DMS153 treated with DMSO at 0.1 percent for 48 hours (cell line): ENCODE measurements around the gene VAPB.

ENCODE experiments used
- DNase-seq: peaks from one replicate; lab custom pipeline; 2025; ENCODE audit not compliant: unreplicated experiment; lab: John Stamatoyannopoulos, UW

VAPB gene

DNA sequence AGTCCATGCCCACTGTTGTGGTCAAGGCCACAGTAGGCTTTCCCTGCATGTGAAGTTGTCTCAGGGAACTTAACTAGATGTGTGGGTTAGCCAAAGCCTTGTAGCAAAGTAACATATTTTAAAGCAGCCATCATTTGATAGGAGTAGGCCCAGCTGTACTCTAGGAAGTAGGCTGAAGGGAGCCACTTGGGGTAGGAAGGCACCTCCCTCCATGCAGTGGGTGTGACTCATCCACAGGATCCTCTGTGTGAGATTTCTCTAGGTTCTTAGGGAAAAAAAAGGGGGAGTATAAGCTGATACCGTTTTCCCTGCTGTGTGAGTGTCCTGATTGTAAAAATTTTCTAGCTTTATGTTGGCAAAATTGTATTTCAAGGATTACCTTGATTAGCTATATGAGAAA is 44.7 kb downstream of the VAPB start:
- no peak for DNase-seq

DNA sequence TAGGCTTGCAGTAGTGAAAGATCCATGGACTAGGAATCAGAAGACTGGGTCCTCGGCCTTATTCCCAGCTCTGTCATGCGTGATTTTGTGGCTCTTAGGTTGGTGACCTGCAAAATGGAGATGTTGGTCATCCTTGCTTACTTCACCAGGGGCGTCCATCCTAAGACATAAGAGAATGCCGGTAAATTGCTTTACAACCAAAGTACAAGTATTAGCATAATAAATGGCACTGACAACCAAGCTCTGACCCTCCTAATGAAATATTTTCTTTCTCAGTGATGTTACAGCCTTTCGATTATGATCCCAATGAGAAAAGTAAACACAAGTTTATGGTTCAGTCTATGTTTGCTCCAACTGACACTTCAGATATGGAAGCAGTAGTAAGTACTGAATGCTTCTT is 45.3 kb downstream of the VAPB start:
- DNase-seq: no peak

DNA sequence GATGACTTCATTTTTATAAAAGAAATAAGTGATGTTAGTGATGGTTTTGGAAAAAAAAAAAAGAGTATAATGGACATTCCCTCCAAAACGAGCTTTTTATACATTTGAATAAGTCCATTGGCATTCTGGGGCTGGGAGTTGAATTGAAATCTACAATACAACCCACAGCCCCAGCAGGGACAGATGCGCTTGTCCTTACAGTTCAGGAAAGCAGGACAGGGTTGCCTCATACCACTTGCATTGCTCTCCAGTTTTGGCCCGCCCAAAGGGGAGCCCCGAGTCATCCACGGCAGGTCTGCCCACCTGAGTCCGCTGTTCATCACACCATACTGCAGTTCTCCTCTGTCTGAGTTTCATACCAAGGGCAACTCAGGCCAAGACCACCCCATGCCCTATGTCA is 46.2 kb downstream of the VAPB start:
- no peak for DNase-seq

DNA sequence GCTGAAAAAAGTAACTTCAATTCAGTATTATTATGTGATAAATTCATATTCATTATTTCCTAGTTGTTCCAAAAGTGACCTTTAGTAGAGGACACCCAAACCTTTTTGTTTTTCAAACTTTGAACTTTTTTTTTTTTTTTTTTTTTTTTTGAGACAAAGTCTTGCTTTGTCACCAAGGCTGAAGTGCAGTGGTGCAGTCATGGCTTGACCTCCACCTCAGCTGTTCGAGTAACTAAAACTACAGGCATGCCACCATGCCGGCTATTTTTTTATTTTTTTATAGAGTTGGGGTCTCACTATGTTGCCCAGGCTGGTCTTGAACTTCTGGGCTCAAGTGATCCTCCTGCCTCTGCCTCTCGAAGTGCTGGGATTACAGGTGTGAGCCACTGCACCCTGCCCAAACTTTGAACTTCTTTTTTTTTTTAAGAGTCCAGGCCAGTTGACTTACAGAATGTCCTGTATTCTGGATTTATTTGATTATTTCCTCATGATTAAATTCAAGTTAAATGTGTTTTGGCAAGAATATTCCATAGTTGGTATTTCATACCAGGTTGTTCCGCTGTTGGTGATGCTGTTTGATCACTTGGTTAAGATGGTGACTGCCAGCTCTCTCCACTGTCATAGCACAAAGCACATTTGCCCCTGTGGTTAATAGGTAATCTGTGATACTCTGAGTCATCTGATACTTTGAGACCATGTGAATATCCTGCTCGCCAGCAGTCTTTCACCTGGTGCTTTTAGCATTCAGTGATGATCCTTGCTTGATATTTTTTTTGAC is 48.0 kb downstream of the VAPB start:
- DNase-seq: no peak

DNA sequence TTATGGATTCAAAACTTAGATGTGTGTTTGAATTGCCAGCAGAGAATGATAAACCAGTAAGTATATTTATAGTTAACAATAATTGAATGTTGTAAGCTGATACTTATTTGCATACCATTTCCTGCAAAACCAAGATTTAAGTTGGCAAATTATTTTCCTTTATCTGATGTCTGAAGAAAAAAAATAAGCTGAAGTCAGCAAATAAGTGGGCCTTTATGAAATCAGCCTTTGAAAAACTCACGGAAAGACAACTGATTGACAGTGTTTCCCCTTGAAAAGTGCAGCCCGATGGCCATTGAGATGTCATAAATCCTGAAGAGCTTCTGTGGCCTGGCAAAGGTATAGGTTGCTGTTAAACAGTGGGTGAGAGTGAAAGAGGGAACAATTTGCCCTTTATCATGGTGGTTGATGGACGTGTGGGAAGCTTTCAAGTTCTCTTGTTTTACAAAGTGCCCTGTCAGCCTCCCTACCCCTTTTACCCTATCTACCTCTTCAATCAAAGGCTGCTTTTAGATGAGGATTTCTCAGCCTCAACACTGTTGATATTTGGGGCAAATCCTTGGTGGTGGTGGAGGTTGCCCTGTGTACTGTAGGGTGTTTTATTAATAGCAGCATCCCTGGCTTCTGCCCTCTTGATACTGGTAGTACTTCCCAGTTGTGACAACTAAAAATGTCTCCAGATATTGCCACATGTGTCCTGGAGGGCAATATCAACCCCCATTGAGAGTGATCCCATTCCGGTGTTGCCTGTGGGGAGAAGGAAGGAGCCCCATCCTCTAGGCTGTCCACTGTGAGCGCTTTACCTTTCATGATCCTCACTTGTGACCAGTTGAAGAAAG is 50.2 kb downstream of the VAPB start:
- no peak for DNase-seq

DNA sequence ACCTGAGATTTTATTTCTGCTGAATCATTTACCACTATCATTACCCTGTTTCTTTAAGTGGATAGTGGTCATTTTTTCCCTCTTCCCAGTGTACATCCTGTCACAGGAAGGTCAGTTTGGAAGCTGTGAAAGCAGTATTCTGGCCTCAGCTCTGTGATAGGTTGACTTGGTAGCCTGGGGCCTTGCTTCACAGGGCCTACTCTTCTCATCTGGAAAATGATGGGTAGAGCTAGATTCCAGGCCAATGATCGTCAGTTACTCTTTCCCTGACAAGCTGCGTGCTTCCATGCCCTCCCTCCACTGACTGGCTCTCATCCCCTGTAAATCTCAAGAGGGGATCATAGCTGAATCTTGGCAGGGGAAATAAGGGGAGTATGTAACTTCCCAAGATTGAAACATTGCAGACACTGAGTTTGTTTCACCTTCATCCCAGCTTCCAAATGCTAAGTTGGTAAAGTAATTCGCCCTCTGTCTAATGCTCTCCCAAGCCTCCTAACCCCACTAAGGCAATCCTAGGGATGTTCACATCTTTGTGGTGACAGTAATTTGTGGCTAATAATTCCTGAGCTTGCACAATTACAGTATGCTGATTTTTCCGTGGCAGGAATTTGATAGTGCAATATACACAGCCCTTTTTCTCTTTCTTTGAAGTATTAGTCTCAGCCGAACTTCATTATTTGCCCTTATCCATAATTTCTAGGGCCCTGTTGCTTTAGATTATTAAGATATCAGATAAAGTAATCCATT is 51.2 kb downstream of the VAPB start:
- DNase-seq: no peak

DNA sequence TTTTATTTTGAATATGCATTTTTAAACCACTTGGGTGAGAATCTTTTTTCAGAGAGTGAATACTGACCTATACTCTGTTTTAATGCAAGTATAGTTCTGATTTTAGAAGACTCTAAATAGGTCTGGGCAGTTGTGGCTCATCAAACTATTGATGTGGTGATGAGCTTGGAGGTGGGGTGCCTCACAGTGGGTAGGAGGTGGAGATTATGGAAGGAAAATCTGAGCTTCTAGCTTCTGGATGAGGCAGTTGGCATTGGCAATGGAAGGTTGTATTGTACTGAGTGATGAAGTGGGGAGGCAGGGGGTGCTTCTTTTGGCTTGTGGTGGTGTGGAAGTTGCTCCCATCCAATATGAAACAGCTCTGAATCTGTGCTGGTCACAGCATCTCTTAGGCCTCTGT is 52.7 kb downstream of the VAPB start:
- DNase-seq: no peak

DNA sequence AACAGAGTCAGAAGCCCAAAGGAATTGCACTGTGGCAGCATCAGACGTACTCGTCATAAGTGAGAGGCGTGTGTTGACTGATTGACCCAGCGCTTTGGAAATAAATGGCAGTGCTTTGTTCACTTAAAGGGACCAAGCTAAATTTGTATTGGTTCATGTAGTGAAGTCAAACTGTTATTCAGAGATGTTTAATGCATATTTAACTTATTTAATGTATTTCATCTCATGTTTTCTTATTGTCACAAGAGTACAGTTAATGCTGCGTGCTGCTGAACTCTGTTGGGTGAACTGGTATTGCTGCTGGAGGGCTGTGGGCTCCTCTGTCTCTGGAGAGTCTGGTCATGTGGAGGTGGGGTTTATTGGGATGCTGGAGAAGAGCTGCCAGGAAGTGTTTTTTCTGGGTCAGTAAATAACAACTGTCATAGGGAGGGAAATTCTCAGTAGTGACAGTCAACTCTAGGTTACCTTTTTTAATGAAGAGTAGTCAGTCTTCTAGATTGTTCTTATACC is 55.8 kb downstream of the VAPB start:
- DNase-seq: no peak

DNA sequence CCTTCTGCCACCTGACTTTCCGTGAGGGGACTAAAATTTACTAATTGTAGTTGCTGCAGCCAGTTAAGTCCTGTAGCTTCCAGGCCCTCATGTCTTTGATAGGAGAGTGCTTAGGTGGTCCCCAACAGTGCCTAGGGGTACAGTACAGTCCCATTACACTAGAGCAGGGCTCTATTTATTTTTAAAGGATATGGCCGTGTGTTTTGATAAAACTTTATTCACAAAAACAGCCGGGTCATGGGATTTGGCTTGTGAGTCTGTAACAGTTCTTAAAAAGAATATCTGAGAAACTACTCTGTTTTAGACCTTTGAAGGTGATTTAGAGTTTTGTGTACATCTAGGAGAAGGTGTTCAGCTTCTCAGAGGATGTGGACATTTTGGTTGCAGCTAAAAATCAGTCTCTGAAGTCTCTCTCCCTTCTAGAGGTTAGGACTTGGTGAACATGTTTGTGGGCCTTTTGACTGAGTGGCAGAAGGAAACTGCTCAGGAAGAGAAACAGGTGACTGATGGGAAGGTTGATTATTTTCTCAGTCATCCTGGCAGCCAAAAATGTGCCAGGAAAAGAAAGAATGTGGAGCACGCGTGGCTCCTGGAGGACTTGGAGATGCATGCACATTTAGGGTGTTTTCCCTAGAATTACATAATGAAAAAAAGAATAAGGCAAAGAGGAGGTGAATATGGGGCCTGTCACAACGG is 57.4 kb downstream of the VAPB start:
- no peak for DNase-seq

DNA sequence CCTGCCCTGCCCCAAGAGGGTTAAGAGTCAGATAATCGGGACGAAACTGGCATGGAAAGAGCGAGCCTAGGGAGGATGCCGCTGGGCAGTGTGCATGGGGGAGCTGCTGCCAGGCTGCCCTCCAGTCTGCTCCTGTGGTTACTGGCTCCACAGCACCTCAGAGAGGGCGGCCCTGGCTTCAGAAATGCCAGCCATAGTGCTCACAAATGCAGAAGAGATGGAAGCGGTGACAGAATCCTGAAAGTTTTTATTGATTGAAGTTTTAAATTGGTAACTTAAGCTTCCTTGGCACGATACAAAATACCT is 57.9 kb downstream of the VAPB start:
- DNase-seq: no peak

DNA sequence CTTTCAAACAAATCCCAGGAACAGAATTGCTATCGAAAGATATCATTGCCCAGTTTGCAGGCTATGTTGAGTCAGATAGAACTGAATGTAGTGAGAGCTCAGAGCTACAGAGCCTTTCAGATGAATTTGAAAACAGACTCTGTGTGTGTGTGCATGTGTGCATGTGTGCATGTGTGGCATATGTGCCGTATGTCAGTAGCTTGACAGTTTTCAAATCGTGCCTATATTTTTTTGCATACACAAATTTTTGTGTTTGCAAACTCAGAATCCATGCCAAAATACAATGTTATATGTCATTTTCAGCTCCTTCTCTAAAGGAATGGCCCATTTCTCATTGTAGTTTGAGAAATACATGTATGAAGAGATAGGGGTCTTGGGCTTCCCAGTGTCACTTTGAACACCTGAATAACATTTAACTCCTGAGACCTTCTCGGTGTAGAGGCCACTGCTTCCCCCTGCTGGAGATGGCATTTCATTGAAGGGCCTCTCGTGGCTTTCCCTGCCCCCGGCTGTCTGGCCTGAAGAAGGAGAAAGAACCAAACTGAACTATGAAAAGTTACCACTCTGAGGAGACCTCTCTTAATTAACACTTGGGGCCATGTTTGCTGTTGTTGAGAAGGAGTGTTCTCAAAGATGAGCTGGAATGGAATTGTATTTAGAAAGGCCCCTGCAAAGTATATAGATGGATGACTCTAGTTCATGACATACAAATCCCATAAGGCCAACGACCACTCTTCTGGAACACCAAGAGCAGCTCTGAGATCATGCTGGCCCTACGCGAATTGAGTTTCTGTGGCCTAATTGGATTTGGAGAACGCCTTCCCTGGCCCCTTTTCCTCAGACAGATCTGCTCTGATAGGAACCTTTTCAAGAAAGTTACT is 58.7 kb downstream of the VAPB start:
- DNase-seq: peak; percentile 31

DNA sequence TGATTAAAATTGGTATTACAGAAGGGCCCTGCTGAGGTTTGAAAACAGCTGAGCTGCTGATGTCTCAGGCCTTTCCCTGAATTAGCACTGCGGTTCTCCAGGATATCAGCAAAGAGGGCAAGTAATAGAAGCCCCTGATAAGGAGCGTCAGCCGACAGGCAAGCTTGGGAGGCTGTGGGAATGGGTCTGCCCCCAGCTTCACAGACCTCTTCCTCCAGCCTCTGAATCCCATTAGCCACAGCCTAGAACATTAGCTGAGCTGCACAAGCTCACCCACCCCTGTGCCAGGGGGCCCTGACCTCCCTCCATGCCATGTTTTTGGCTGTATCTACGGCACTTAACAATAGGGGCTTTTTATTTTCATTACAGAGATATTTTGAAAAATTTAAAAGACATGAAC is 59.9 kb downstream of the VAPB start:
- DNase-seq: no peak

DNA sequence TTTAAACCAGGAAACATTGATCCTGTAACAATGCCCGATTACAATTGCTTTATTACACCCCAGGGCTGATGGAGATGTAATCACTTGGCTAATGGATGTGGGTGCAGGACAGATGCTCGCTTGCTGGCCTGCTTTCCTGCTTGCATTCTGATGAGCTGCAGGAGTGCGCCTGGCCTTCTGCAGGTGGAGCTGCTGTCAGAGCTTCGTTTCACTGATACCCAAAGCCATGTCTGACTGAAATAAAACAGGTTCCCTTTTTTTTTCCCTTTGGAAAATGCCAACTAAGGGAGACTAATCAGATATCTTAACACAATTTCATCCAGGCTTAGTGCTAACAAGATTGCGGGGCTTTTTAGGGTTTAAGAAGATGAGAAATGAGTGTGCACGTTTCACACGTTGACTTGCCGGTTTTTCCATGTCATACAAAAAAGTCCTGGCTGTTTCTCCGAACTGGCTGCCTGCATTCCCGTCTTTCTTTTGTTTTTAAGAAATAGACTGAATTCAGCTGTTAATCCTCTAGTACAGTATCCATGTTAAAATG is 60.7 kb downstream of the VAPB start:
- no peak for DNase-seq

DNA sequence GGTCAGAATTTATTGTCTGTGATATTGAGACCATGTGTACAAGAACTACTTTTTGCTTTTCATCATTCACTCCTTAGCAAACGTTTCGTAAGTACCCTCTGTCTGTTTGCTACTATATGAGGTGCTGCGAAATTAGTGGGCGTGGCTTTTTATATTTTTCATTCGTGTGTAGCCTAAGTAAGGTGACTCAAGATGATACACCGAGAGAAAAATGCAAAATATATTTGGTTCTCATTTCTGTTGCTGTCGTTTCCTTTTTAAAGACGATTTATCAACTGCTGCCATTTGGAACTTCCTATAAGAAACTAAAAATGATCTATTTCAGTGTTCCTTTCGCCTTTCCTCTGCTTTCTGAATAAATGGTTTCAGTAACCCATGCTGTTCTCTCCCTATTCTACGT is 61.2 kb downstream of the VAPB start:
- no peak for DNase-seq

DNA sequence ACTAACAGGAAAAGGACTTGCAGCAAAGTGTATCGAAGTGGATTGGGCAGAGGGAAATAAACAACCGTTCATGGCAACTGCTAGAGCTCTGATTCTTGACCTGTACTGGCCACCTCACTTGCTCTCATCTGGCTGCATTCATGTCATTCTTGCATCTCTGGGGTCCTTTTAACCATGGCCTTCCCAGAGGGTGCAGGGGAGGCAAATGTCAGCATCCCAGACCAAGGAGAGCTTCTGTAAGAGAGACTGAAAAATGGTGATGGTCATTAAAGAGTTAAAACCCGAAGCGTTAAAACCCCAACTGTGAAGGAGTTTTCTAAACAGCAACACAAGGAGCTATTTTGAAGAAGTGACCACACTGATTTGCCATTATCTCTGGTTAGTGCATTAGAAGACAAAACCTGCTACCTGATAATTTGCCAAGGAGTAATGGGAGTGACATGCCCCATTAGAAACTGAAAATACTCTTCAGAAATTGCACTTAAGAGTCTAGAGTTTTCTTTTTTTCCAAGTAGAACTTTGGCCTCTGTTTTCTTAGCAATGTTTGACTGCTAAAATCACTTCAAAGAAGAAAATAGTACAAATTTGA is 63.7 kb downstream of the VAPB start:
- DNase-seq: no peak

DNA sequence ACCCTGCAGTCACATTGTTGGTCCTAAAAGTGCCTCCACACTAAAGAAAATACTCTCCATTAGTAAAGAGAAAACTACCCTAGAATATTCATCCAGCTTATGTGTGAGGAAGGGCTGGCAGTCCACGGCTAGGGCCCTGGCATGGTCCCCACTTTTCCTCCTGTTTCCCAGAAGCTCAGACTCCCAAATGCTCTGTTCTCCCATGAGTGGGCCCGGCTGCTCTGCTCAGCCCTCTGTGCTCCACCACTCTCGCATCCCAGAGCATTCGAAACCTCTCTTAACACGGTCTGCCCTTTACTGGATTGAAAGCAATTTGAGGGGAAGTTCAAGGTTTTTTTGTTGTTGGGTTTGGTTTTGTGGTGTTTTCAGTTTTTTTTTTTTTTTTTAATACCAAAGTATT is 64.4 kb downstream of the VAPB start:
- no peak for DNase-seq

DNA sequence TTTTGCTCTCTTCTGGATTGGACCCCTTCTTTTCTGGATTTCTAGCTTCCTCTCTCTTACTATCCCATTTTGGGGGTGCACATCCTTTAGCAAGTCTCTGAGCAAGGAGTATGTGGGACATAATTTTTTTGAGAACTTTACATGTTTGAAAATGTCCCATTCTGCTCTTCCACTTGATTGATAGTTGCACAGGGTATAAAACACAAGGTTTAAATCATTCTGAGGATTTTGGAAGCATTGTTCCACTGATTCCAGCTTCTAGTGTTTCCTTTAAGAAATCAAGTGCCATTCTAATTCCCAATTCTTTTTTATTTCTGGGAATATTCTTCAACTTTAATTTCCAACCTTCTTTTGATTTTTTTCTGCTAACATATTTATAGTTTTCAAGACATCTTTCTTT is 65.4 kb downstream of the VAPB start:
- no peak for DNase-seq

DNA sequence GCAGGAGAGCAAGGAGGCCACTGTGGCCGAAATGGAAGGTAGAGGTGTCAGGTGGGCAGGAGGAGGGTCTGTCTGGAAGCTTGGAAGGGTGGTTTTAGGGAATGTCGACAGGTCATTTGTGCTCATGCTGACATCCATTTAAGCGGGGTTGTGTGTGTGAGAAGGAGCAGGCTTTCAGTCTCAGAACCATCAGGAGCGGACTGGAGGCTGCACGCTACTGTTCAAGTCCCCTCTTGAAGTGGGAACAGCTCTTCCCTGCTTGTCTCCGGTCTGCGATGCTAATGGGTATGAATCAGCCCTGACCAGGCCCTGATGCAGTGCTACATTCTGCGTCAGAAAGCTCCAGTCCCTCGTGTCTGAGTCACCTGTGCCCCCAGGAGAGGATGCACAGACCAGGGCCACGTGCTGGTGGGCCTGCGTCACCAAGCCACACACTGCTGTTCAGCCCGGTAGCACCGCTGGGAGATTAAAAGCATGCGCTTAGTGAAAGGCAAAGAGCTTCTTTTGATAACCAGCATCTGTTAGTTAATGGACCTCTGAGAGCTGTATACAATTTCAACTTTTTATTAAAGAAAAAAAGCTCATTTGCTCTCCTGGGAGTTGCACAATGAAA is 68.2 kb downstream of the VAPB start:
- no peak for DNase-seq
